GM12865 (cell line): ENCODE data around the gene CCL2.

Experiments used
- DNase-seq: peaks from one replicate; pipeline ENCODE4 v3.0.0; 2010; ENCODE audit warnings: low read depth
- H3K4me3 ChIP-seq: 2 replicates; pipeline ENCODE4 v1.5.1; 2011; ENCODE audit warnings: mild to moderate bottlenecking, low read depth, low read length, control low read depth
- CTCF ChIP-seq: IDR thresholded peaks from 2 replicates; pipeline ENCODE4 v1.5.1; 2011; ENCODE audit warnings: low read length, control low read depth, low read depth, inconsistent platforms; ENCODE audit not compliant: insufficient read depth; ENCODE audit errors: missing control alignments

The CCL2 gene

GRCh38 chr17:34299956-34300577, 45.0 kb downstream of the CCL2 start:
- H3K4me3 ChIP-seq, result no peak overlapping the region
- no peak for TF ChIP-seq CTCF
- DNase-seq, result no peak

DNA sequence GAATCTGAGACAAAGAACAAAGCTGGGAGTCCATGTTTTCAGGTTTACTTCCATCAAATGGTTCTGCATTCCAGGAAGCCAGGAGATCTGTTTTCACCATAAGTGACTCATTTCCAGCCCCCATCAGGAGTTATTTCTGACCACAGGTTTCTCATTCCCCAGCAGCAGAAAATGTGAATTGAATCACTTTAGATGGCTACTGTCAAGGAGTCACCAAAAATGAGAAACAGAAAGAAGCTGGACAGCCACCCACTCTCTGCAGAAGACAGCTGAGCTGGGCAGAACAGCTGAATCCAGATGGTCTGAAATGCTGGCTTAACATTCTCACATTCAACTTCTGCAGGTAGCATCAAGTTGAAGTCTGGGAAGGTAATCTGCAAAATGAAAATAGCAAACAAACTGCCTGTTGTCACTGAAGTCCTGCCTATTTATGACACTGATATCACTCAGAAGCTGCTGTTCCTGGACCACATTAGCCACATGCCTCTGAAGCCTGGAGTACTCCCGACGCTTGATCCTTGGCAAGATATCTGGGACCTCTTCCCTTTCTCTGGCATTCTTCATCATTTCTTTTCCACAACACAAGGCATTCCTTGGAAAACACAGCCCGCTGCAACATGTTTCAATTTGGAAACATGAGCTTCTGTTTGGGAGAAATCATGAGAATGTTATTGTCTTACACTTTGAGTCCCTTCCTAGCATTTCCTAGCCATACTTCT, 45.7 kb downstream of the CCL2 start:
- DNase-seq, result peak; percentile 54
- no peak for TF ChIP-seq CTCF

DNA sequence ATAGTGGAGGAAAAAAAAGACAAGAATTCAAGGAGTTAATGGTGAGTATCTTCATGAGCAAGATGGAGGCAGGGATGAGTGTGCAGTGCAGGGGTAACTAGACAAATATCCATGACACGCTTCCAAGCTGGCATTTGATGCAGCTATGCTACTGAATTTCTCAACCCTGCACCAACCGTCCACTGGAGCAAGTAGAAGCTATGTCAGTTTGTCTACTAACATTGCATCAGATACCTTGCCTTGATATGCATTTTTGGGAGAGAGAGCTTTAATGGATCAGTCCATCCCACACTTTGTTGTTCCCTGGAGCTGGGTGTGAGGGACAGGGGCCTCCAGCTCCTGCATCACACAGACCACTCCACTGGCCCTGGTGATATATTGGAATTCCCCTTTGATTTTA, 46.9 kb downstream of the CCL2 start:
- no peak overlapping the region for H3K4me3 ChIP-seq
- no peak for TF ChIP-seq CTCF
- DNase-seq, result no peak

More for the DNA sequence above, 45.7 kb downstream of the CCL2 start:
- no peak overlapping the region for H3K4me3 ChIP-seq

DNA sequence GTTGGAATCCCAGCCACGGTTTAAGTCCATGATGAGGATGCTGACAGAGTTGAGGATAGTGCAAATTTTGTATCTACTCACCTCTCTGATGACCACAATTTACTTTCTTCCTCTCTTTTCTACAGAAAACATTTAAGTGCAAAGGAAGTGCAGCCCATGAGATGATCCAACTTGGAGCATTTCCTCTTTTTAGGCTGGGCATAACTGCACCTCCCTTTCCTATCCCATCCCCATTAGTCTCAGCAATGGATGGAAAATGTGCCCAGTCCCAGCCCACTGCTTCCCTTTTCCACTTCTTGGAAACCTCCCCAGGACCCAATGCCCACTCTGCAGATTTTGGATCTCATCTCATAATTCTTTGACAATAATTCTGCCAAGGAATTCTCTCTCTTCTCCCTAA, 47.6 kb downstream of the CCL2 start:
- no peak overlapping the region for H3K4me3 ChIP-seq
- no peak for DNase-seq
- TF ChIP-seq CTCF, result no peak

DNA sequence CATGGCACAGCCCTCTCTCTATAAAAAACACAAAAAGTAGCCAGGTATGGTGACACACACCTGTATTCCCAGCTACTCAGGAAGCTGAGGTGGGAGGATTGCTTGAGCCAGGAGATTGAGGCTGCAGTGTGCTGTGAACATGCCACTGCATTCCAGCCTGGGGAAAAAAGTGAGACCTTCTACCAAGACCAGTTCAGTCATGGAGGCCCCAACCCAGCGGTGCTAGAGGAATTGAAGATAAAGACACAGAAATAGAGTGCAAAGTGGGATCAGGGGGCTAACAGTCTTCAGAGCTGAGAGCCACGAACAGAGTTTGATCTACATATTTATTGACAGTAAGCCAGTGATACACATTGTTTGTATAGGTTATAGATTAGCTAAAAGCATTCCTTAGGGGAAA, 48.5 kb downstream of the CCL2 start:
- TF ChIP-seq CTCF, result no peak
- DNase-seq, result no peak
- no peak overlapping the region for H3K4me3 ChIP-seq

- TF ChIP-seq CTCF, result no peak
- no peak for DNase-seq
- no peak overlapping the region for H3K4me3 ChIP-seq
Measured at GRCh38 chr17:34305061-34305460, 50.0 kb downstream of the CCL2 start.

- no peak for DNase-seq
- no peak overlapping the region for H3K4me3 ChIP-seq
- TF ChIP-seq CTCF, result no peak
Measured at GRCh38 chr17:34305606-34306005, 50.5 kb downstream of the CCL2 start.
